Measurements from ENCODE around the gene ATPAF2. TPM values are rescaled to one million over a fixed set of nuclear protein-coding genes. Genes with fewer than 3 reads are reported as not detected.

Gene ATPAF2
- total and polyA plus RNA-seq, 10 of the 15 experiments (the other 5 are each of a cell fraction or from before 2014, with no cell fraction given): 6.5 to 33.0 (median 26.5) TPM

GRCh38 chr17:18004345-18004744 lies 34.6 kb downstream of the ATPAF2 start:
- H3K9me3 ChIP-seq (replicated peaks; ENCODE audit: control insufficient read depth, insufficient read depth, low read length): no peaks in the 10 kb centered on the region
- H3K36me3 ChIP-seq (ENCODE audit: control insufficient read depth in 2 of 2, insufficient read depth in 2 of 2, low read length in 1 of 2): peaks cover 0 to 3% of the 10 kb centered on the region in 2 experiments; a peak in 1 of 4 replicates
- DNase-seq (ENCODE audit: low read depth, low spot score): no peak
- no peak overlapping the region for H3K27ac ChIP-seq (ENCODE audit: control insufficient read depth, insufficient read depth)
- no peak overlapping the region for H2AFZ ChIP-seq (ENCODE audit: control insufficient read depth, low read depth, low read length)
- SMC1A ChIA-PET (ENCODE audit: uncharacterized antibody, unreplicated experiment): no interaction called here
- in situ Hi-C loops (cut with MboI) (no loop called here), intact Hi-C loops (cut with micrococcal nuclease; ENCODE audit: unreplicated experiment) (loop anchor here (10.0 kb wide), 1 partner anchor 670 kb away; no protein-coding TSS in a partner anchor)
- 86% methylated on average over 9 of the region's 9 CpGs for WGBS (ENCODE audit: insufficient coverage, insufficient replicate concordance, low lambda C conversion rate, missing lambda C conversion rate)
- POLR2A ChIA-PET: no interaction called here
- H4K20me1 ChIP-seq (ENCODE audit: control insufficient read depth, insufficient read depth): no peaks in the 10 kb centered on the region
- no peak overlapping the region for H3K4me2 ChIP-seq (ENCODE audit: control insufficient read depth, insufficient read depth)
- no peaks in the 10 kb centered on the region for H3K79me2 ChIP-seq (ENCODE audit: control insufficient read depth, insufficient read depth, low read length)
- no peak for FAIRE-seq
- no peak overlapping the region for H3K9ac ChIP-seq (ENCODE audit: control insufficient read depth, insufficient read depth, low read length)
- no peak for ATAC-seq
- H3K27me3 ChIP-seq (replicated peaks in 1 of 2; ENCODE audit: control insufficient read depth in 2 of 2, insufficient read depth in 2 of 2, low read length in 1 of 2): no peaks in the 10 kb centered on the region
- no peaks in the 10 kb centered on the region for H3K4me1 ChIP-seq (ENCODE audit: control insufficient read depth, insufficient read depth, low read length)
- TF ChIP-seq GATAD2B (conservative IDR thresholded peaks at IDR 0.05; ENCODE audit: low read depth): no peak
- no peak for TF ChIP-seq NR2F1 (conservative IDR thresholded peaks at IDR 0.05)
- no peak for TF ChIP-seq ETV6 (conservative IDR thresholded peaks at IDR 0.05 in 1 of 2, IDR thresholded peaks at IDR 0.05 in 1 of 2; ENCODE audit: borderline replicate concordance in 1 of 2, low read depth in 1 of 2)
- no peak for TF ChIP-seq ZBTB11 (CRISPR knock-in tag; IDR thresholded peaks at IDR 0.05)
- TF ChIP-seq E4F1 (IDR thresholded peaks at IDR 0.05; ENCODE audit: borderline replicate concordance, partially characterized antibody): no peak
- no peak for TF ChIP-seq CREM (IDR thresholded peaks at IDR 0.05; ENCODE audit: low read depth)
- no peak for TF ChIP-seq EGR1 (IDR thresholded peaks at IDR 0.05; ENCODE audit: borderline replicate concordance in 1 of 2, low read depth in 2 of 2, low read length in 2 of 2)
- no peak for TF ChIP-seq RCOR1 (conservative IDR thresholded peaks at IDR 0.05; ENCODE audit: low read depth, low read length)
- TF ChIP-seq JUNB (IDR thresholded peaks at IDR 0.05): no peak
- TF ChIP-seq BRCA1 (IDR thresholded peaks at IDR 0.05; ENCODE audit: low read depth, low read length): no peak
- TF ChIP-seq EP300 (IDR thresholded peaks at IDR 0.05; ENCODE audit: borderline replicate concordance in 1 of 2, control insufficient read depth in 1 of 2, low read depth in 2 of 2, low read length in 2 of 2): no peak
- TF ChIP-seq SKIL (IDR thresholded peaks at IDR 0.05; ENCODE audit: low read depth, poor library complexity, severe bottlenecking): no peak
- H3K4me3 ChIP-seq: no peak overlapping the region
- no TSS peak for BruUV-seq (replicated peaks)
- CTCF ChIA-PET: no interaction called here
- RAD21 ChIA-PET (ENCODE audit: unreplicated experiment): no interaction called here
